GM18861 (cell line): ENCODE measurements around the gene SMCO2.

ENCODE experiments used
- ATAC-seq: cut with Tn5 transposase; IDR thresholded peaks from one replicate; pipeline ENCODE4 v1.9.1; 2021; ENCODE audit not compliant: unreplicated experiment

SMCO2 gene

DNA sequence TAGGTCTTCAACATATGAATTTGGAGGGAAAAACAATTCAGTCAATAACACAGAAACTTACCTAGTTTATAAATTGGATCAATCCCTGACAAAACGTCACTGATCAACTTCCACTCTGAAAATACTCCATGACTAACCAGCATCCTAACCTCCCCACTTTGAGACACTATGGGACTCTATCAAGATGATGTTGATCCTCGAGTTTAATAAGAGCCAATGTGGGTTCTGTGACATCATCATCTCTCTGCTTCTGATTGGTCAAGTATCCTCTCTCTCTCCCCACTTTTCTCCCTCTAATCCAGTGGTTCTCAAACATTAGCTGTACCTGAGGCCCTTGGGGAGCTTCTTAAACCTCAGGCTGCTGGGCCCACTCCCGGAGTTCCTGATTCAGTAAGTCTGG, at the start of gene SMCO2:
TSS of gene SMCO2 (plus strand) at position 301 of the 400 bp plus-strand sequence. CDS start 23,896 bp downstream, outside the sequence.
- ATAC-seq, result no peak

GRCh38 chr12:27398466-27398865, 48.1 kb upstream of the SMCO2 start:
- ATAC-seq, result no peak

DNA sequence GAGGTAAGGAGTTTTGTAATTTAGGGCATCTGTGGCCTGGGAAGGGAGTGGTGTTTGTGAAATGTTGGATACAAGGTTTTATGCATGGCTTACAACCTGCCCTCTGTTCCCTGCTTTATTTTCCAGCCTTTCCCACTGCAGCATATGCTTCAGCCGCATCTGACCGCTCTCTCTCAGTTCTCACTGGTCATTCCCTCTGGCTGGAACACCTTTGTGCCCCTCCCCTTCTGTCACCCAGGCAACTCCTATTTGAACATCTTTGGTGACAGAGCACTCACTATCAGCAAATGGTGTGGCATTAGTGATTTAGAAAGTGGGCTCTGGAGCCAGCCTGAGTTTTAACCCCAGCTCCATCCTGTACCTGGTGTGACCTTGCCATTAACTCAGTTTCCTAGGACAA, 47.5 kb upstream of the SMCO2 start:
- ATAC-seq, result no peak

- no peak for ATAC-seq
Observed at GRCh38 chr12:27400856-27401354, 45.6 kb upstream of the SMCO2 start.

DNA sequence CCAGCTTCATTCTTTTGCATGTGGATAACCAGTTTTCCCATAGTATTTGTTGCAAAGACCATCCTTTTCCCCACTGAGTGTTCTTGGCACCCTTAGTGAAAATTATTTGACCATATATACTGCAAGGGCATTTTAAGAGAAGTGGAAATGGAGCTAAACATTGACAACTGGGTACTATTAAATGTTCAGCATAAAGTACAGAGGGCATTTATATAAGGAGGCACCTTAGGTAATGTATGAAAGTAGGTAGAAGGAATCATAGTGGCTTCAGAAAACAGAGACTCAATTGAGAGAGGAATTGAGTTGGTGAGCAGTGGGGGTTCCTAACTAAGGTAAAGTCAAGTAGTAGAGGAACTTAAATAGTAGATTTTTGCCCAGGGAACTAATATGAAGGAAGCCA, 34.5 kb upstream of the SMCO2 start:
- ATAC-seq, result no peak

- ATAC-seq, result no peak
Observed at GRCh38 chr12:27422697-27423096, 23.8 kb upstream of the SMCO2 start.

DNA sequence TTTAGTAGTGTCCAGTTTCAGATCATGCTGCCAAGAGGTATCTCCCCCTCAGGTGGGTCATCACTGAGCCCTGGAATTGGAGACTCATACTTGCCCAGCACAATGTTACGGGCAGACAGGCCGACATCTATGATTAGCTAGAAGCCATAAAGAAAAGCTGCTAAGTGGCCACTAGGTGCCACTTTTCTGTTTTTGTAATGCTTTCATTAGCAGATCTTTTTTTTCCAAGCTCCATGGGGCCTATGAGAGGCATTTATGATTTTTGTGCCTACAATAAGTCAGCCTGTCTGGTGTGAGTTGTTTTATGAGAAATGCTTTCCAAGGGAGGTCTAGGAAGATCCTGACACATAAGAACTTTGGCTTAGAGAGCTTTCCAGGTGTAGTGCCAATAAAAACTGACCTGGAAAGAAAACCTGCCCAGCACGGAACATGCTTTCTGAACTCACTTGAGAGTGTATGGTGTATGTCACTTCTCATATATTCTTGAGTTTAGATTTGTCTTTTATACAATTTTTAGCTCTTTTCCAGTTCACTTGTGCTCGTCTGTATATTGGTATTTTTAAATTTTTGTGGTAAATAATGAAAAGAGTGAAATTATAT, 21.8 kb upstream of the SMCO2 start:
- no peak for ATAC-seq

DNA sequence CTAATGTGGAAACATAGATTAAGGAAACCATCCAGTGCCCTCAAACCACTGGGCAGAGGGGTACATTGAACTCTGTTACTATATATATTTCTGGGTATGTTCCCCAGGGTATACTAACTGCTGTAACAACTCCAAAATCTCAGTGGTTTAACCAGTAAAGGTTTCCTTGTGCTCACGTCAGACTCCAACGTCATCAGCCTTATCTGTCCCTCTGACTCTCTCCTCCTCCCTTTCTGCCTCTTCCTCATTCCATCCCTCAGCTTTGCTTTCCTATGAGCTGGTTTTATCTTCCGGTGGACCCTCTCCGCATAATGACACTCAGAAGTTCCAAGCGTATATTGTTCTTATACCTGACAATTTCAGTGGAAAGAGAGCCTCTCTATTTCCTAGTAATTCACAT, 21.2 kb upstream of the SMCO2 start:
- ATAC-seq, result no peak

DNA sequence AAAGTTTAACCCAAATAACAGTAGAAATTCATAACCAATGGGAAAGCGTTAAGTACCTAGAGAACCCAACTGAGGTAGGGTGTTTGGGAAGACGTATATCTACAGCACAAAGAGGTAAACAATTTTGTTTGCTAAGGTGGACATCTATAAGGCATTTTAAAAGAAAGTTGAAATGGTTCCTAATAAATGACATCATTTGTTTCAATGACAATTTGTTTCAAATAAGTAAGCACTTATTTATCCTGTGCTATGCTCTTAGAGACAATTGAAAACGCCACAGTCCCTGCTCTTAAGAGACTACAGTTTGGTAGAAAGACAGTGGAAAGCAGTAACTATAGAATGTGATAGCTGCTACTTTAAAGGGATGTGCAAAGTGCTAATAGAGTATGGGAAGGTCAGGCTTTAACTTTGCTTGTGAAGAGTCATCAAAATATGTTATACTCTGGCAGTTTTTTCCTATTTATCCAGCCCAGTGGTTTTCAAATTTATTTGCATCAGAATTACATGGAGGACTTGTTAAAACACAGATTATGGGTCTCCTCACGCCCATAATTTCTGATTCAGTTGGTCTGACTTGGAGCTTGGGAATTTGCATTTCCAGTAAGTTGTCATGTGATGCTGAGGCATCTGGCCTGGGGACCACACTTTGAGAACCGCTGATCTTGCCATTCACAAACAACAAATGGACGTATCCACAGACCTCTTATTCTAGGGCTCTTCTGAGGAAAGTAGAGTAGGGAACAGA, 19.6 kb upstream of the SMCO2 start:
- ATAC-seq, result no peak

GRCh38 chr12:27427824-27428223, 18.7 kb upstream of the SMCO2 start:
- ATAC-seq, result no peak

DNA sequence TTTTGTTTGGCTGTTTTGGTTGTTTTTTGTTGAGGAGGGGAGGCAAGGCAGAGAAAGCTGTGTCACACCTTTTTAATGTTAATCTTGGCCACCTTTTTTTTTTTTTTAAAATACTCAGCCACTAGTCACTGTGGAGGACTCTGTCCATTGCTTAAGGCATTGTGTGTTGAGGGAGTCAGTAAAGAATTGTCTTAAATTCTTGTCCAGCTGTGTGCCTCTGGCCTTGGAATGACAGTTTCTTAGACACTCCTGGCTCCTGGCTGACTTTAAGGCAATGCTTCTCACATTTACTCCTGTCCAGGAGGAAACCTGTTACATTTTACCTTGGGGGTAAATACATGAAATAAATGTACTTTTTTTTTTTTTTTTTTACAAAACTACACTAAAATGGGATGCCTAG, 18.1 kb upstream of the SMCO2 start:
- ATAC-seq, result no peak

DNA sequence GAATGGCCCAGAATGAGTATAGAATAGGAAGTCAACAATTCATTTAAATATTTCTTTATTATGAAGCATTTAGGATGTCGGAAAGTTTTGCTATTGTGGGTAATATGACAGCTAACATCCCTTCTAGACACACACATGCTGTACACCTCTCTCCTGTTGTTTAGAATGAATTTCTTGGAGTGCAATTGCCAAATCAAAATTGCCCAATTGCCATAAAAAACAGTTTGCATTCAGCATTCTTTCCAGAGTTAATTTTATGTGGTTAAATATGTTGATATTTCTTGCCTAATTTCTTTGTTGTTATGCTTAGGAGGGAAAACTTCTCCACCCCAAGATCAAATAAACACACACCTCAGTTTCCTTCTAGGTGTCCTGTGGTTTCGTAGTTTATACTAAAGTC, 16.9 kb upstream of the SMCO2 start:
- ATAC-seq, result no peak

GRCh38 chr12:27431185-27431584, 15.4 kb upstream of the SMCO2 start:
- no peak for ATAC-seq

DNA sequence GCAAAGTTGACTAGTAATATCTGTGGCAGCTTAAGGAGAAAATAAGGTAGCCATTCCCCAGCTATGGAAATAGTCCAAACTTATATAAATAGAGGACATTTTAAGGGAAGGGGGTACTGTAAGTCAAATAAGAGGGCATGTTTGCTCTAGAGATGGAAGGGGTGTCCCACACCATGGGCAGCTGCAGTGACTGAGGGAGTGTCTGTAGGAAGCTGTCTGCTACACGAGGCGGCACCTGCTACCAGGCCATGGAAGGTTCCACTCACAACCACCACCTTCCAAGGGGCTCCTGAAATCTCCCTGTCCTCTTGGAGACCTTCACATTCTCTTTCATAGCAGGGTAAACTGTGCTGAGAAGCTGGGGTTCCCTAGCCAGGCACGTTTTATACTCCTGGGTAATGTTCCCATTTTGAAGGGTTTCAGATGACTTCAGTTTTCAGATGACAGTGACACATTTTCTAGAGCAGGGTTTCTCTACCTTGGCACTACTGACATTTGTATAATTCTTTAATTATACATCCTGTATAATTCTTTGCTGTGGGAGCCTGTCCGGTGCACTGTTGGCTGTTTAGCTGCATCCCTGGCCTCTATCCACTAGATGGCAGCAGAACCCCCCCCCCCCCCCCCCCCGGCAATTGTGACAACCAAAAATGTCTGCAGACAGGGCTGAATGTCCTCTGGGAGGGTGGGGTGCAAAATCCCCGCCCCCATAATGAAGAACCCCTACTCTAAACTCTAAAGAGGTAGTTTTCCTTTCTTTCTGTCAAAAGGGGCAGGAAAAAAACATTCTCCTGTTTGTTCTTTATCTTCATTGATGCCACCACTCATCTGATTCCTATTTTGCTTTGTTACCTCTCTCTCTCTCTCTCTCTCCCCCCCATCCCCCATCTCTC, 11.6 kb upstream of the SMCO2 start:
- no peak for ATAC-seq

- no peak for ATAC-seq
Observed at GRCh38 chr12:27436029-27436428, 10.5 kb upstream of the SMCO2 start.

DNA sequence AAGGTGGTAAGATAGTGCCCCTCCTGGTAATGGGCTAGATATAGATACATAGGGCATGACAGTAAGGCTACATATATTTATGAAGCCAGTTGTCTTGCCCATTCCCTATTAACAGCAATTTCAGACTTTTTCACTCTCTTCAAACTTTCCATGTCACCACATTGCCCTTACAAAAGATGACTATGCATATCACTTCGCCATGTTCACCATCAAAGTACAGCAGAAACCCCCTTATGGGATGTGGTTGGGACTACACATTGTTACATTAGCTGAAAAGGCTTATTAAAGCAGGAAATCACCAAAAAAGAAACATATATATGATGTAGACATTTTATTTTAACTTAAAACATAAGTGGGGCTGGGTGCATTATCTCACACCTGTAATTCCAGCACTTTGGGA, 9.8 kb upstream of the SMCO2 start:
- ATAC-seq, result no peak

- ATAC-seq, result no peak
Observed at GRCh38 chr12:27437839-27438238, 8.7 kb upstream of the SMCO2 start.

- ATAC-seq, result no peak
Observed at GRCh38 chr12:27447761-27448160, 1.2 kb downstream of the SMCO2 start.

DNA sequence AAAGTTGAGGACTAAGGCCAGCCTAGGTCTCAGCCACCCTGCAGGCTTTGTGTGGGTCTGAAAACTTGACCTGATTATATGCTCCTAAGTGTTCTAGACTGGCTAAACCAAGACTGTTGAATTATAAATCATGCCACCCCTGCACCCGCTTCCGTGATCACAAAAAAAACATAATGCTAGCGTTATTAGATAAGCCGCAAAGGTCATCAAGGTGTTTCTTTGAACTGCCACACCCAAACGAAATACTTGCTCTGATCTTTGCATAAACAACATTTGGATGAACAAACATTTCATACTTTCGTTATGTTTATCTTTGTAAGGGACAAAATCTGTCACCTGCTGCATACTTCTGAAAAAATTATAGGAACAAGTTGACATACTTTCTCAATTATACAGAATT, 2.5 kb downstream of the SMCO2 start:
- no peak for ATAC-seq

DNA sequence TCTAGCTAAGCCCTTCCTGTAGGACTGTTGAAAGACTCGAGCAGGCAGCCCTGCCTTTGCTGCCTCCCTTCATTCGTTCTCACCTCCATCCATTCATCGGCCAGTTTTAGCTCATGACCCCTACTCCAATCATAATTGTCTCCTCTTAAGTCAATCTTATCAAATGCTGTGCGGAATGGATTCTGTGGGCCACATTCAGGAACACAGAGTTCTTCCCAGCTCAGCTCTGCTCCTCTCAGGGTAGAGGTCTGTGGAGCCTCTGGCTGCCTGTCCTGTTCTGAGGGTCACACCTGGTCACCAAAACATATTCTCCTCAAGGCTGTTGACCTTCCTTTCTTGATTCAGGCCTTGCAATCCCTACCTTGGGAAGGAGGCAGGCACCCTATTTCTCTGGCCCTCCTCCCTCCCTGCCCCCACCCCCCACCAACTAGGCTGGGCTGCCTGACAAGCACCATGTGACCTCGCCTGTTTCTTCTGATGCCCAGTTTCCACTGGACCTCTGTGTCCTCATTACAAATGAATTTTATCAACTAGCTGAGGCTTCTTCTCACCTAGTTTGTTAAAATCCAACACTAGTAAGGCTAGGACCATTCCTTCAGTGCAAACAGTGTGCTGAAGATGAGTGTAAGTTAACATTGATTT, 3.5 kb downstream of the SMCO2 start:
- no peak for ATAC-seq
